Skeletal muscle cell (primary cell): ENCODE data around the gene EXT2.

Experiments
- DNase-seq: peaks from one replicate; pipeline ENCODE4 v3.0.0-alpha.2; 2010; ENCODE audit warnings: low read depth
- H3K4me3 ChIP-seq: 2 replicates; pipeline ENCODE4 v1.5.1; 2011; ENCODE audit warnings: low read depth, mild to moderate bottlenecking, control low read depth, low read length, moderate library complexity

The EXT2 gene

DNA sequence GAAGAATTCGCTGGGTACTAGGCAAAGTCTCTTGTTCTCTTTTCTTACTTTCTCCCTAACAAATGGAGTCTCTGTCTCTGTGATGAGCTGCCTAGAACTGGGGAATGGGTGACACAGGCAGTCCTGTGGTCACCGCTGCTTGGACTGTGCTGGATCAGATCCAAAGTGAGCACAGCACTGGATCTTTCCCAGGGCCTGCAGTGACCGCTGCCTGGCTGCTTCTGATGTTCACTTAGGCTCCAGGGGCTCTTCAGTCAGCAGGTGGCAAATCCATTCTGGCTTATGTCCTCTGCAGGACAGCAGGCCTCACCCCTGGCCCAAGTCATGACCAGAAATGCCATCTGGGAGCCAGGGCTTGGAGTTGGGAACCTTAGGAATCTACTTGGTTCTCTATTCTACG lies 61.5 kb downstream of the EXT2 start:
- DNase-seq = no peak
- no peak overlapping the region for H3K4me3 ChIP-seq

DNA sequence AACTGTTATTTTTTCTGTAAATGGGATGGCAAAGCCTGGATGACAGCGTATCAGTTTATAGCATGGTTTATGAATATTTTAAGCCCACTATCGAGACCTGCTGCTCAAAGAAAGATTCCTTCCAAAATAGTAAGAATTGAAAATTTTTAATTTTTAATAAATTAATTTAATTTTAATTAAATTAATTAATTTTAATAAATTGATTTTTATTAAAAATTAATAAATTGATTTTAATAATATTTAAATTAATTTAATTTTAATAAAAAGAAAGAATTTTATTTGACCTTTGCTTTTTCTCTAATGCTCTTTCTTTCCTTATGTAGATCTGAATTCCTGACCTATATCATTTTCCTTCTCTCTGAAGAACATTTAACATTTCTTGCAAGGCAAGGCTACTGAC lies 62.9 kb downstream of the EXT2 start:
- no peak for DNase-seq

DNA sequence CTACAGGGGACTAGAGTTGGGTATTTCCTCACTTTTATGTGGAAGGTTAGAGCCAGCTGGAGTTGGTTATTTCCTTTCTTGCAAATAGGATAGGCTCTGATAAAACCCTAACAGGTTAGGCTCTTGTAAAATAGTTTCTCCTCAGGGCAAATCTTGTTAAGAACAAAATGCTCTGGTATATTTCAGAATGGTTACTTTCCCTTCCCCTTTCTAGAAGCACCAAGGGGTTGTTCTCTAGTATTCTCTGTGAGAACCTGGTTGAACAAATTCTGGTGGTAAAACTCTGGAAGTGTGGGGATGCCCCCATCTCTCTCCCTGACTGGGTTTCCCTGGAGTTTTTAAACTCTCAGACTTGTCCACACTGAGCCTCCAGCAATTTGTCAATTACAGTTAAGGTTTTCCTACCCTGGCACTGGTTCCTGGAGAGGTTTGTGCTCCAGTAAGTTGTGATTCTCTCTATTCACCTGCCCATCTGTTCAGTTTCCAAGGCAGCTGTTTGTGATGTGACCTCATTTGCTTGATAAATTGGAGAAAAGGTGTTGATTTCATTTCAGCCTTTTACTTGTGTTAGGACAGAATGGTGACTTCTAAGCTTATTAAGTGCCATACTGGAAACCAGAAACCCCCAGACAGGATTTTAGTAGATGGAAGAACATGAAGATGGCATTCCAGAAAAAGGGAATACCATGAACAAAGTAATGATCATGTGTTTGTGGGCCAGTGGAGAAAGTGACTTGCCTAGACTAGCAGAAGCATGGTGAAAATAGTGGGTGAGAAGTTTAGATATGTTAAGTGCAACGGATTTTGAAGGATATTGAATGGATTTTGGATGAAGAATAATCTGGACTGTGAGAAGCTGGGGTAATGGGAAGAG lies 64.6 kb downstream of the EXT2 start:
- no peak overlapping the region for H3K4me3 ChIP-seq
- DNase-seq = no peak

More for the DNA sequence above, 62.9 kb downstream of the EXT2 start:
- H3K4me3 ChIP-seq = no peak overlapping the region

DNA sequence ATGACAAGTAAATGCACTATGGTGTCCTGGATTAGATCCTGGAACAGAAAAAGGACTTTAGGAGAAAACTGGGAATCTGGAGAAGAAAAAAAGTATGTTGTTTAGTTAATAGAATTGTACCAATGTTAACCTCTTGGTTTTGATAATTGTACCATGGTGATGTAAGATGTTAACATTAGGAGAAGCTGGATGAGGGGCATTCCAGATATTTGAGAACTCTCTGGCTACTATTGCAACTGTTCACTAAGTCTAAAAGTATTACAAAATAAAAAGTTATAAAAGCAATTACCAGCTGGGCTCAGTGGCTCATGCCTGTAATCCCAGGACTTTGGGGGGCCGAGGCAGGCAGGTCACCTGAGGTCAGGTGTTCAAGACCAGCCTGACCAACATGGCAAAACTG lies 66.5 kb downstream of the EXT2 start:
- no peak overlapping the region for H3K4me3 ChIP-seq
- DNase-seq = no peak

DNA sequence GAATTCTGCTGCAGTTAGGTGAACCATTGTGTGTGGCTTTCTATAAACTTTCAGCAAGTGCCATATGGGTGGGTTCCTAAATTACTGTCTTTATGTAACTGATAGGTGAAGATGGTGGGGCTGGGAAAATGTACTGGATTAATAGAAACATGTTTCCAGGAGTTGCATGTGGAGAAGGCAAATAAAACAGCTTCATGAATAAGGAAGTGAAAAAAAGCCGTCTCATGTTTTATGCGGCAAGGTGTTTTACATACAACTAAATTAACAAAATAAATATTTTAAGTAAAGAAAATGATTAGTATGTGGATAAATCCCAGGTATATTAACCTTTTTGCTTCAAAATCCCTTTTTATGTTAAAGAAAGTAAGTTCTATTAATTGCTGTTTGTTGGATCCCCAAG lies 67.2 kb downstream of the EXT2 start:
- no peak for DNase-seq
- H3K4me3 ChIP-seq = no peak overlapping the region

DNA sequence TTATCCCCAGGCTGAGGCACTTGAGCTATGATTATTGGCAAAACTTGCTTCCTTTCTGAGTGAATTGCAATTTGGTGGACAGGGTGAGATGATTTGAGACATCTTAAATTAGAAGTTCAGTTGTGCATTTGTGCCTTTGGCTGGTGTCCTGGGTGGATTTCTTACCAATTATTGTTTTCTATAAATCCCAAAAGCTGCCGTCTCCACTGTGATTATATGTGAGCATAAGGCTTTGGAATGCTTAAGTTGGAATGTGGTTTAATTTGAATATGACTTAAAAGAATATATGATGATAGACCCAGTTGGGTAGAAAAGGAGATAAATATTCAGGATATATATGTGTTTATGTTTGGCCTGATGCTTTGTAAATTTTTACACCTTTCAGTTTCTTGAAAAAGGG lies 70.0 kb downstream of the EXT2 start:
- no peak overlapping the region for H3K4me3 ChIP-seq
- DNase-seq = no peak

DNA sequence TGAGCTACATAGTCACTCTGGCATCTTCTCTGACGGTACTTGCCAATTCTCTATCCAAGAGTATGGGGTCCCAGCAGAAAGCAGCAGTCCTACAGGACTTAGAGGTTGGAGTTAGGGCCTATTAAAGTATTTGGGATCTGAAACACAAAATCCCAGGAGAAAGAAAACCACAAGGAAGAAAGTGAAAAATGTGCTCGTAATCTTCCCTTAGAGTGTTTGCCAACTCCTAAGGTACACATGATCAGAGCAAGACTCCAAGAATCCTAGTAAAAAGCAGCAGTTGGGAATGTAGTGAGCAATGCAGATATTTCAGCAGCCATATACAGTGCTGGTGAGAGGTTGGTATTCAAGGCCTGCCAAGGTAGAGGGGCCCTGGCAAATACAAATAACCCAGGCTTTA lies 71.6 kb downstream of the EXT2 start:
- DNase-seq = no peak
- no peak overlapping the region for H3K4me3 ChIP-seq

DNA sequence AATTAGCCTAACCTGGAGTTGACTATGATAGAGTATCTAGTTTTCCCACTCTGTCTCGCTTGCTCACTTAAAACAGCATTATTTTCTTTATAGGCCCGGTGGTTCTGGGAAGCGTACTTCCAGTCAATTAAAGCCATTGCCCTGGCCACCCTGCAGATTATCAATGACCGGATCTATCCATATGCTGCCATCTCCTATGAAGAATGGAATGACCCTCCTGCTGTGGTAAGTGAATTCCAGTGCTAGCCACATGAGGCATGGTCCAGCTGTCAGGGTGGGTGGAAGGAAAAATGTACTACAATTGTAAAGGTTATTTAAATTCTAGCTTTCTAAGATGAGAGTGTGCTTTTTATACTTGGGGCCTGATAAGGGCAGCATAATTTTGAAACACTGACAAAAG lies 76.0 kb downstream of the EXT2 start:
- no peak overlapping the region for H3K4me3 ChIP-seq
- no peak for DNase-seq

DNA sequence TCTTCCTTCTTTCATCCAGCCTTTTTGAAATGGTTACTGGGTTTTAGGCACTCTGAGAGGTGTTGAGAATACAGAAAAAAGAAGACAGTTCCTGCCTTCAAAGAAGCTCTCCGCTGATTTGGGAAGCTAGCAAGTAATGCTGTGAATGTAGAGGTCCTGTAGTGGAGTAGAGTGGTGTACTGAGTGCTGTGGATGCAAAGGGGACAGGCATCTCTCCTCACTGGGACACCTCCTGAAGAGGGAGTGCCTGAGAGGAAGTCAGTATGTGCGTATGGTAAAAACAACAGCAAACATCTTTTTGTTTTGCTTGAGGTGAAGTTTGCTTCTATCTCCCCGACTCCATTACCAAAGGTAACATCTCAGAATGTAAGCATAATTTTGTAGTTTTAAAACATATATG lies 77.5 kb downstream of the EXT2 start:
- H3K4me3 ChIP-seq = no peak overlapping the region

DNA sequence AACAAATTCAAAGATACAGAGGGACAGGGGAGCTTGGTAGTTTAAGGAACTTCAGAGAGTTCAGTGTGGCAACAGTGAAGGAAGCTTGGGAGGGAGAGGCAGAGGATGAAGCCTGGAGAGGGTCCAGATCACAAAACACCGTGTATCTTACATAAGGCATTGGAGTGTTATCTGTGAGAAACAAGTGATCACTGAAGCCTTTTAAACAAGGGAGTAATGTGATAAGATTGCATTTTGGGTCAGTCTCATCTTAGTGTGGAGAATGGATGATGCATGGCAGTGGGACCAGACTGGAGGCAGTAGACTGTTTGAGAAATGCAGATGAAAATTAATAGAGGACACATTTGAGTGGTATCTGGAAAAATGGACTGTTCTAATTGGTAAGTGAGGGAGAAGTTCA lies 79.4 kb downstream of the EXT2 start:
- no peak overlapping the region for H3K4me3 ChIP-seq
- DNase-seq = no peak

More for the DNA sequence above, 77.5 kb downstream of the EXT2 start:
- no peak for DNase-seq

DNA sequence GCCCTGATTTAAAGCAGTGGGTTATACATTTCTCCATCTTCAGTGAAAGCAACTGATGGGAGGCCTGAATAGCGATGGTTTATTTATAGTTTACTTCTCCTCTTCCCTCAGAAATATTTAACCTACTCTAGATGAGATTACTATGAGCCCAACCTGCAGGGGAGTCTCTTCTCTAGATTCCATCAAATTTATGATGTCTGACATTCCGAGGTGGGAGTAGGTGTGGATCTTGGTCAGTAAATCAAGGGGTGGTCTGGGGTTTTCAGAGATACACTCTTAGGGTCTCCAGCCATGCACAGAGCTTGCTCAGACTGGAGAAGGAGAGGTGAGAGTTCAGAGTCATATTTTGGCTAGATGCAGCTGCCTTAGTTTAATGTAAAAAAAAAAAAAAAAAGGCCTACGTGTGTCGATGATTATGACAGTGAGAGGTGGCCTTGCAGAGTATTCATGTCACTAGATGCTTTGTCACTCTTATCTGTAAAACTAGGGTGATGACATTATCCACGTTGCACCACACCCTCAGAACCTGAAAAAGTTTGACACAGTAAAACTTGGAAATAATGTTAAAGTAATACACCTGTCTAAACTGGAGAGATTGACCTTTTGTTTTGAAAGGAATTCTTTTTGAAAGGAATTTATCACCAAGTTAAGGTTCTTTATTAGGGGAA lies 81.2 kb downstream of the EXT2 start:
- no peak for DNase-seq
- no peak overlapping the region for H3K4me3 ChIP-seq

DNA sequence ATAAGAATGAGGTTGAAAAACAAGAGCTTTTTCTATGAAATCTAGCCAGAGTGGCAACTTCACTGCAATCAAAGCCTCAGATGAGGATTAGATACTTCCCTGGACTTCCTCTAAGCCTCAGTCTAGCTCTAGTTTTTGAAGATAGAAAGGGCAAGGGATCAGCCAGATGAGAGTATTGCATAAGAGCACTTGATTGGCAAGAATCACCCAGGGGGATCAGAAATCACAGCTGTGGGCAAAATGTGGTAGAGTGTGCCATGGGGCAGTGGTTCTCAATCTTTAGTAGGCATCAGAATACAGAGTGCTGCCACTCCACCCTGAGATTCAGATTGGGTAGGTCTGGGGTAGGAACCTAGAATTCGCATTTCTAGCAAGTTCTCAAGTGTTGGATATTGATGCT lies 82.4 kb downstream of the EXT2 start:
- no peak for DNase-seq
- no peak overlapping the region for H3K4me3 ChIP-seq

DNA sequence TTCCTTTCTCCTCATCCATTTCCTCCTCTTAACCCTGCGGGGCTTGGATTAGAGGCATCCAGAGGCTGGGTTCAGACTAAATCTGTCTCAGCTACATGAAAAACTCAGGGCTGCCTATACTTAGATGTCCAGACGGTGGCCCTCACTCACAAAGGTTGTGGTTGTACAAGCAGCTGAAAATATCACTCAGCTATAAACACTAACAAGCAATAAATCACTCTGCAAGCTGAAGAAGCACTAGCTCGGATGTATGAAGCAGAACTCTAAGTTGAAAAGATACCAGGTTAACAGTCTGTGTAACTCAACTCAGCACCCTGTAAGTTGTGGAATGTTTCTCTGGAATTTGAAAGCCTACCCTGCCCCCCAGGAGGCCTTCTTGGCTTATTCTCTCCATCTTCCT lies 82.9 kb downstream of the EXT2 start:
- DNase-seq = peak; percentile 41
- H3K4me3 ChIP-seq = no peak overlapping the region

DNA sequence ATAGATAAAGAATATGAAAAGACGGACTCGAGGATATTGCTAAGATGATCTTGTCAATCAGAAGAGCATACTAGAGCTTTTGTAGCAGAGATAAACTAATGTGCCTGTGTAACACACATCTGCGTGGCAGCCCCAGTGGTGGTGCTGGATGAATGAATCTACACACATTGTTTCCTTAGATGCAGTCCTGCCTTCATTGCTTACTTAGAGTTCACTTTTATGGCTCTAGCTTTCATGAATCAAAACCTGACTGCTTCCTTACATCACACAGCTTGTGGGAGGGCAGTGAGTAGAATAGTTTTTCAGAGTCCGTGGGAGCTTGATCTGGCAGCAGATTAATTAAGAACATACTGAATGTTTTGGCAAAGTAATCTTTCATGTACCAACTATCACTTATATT lies 83.7 kb downstream of the EXT2 start:
- H3K4me3 ChIP-seq = no peak overlapping the region
- no peak for DNase-seq

DNA sequence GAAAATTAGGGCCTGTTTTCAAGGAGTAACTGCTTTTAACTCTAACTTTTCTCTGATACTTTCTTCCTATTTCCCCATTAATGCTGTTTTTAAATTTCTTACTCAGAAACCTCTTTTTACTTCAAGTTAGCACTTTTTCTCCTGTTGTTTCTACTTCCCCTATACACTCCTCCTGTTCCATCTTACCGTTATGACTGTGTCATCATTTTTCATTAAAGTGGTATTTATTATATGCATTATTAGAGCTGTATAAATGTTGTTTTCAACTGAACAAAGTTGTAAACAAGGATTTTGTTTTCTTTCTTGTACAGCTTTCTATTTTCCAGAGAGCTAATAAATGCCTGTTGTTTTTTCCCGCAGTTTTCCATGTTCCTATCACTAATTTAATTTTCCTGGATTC lies 84.6 kb downstream of the EXT2 start:
- DNase-seq = no peak
- H3K4me3 ChIP-seq = no peak overlapping the region

DNA sequence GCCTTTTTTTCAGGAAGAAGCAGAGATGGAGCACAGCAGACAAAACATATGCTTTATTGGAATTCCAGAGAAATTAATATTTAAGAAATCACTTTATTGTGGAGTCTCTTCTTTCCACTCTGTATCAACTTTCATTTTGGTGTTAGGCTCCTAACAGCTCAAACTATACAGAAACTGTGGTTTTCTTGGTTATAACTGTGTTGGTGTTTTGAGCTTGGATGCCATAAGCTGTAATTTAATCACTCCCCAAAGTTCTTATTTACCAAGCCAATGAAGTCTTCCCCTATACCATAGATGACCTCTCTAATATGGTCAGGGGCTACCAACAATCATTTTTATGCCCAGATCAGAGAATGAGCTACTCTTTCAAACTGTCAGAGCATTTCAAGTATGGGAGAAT lies 90.0 kb downstream of the EXT2 start:
- DNase-seq = no peak
- no peak overlapping the region for H3K4me3 ChIP-seq

DNA sequence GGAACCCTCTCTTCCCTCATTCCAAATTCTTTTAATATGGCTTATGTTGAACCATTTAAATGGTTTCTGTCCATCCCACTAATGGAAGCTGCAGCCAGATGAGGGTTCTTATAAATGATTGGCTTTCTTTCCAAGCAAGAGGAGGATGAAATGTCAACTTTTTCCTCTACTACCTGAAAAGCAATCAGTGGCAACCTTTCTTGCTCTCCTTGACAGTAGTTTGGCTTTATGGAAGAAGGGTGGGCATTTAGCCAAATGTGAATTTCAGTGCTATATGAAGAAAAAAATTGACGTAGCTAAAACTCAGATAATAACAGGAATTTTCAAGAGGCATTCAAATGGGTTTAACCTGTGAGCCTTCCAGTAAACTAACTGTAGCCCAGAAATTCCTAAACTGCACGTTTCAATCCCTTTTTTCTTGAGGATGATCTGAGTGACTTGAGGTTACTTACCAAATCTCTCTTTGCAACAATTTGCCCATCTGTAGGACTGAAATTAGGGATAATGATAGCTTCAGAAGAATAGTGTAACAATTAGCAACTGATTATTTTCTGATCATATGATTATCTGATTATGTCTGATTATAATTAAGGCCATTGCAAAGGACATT lies 90.9 kb downstream of the EXT2 start:
- no peak for DNase-seq
- no peak overlapping the region for H3K4me3 ChIP-seq

DNA sequence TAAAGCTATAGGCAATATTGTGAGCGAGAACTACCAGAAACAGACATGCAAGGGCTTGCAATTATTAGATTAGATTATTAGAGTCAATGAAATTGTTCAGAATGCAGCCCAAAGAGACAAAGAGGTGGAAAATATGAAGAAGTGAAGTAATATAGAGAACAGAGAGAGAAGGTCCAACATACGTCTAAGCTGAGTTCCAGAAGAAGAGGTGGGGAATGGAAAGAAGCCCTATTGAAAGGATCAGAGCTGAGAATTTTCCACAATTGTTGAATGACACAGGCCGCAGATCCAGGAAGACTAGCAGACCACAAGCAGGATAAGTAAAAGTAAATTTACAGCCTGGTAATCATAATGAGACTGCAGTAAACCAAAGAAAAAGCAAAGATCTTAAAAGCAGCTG lies 93.2 kb downstream of the EXT2 start:
- no peak for DNase-seq
- no peak overlapping the region for H3K4me3 ChIP-seq

DNA sequence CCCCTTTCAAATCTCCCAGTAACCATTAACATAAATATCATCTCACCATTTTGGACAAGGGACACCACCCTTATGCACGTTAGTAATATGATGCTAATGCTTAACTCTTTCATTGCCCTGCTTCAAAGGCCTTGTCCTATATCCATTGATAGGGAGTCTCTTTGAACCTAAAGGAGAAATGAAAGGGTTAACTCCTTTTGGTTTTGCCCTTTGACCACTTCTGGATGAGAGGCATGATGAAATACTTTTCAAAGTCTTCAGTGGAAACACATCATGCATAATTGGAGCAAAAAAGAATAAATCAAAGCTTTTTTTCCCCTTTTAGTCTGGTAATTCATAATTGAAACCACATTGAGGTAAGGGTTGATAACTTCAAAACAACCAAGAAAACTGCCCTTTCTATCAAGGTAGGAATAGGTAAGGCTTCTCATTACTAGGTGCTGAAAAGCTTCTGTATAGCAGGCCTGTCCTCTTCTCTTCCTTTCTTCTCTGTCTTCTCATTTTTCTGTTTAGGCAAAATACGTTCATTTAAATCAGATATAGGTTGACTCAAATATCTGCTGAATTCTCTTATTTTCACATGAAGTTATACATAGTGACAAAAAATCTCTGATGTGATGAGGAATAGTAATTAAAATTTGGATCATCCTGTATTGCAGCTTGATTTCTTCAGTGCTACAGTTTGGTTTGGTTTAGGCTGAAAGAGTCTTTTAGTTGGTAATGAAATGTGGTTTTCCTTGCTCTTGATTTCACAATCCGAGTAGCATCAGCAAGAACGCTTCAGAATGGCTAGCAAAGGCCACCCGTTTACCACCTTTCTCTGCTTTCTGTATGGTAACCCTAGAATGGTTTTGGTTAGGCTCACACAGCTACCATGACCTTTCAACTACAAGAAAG lies 94.8 kb downstream of the EXT2 start:
- no peak for DNase-seq
- H3K4me3 ChIP-seq = no peak overlapping the region

DNA sequence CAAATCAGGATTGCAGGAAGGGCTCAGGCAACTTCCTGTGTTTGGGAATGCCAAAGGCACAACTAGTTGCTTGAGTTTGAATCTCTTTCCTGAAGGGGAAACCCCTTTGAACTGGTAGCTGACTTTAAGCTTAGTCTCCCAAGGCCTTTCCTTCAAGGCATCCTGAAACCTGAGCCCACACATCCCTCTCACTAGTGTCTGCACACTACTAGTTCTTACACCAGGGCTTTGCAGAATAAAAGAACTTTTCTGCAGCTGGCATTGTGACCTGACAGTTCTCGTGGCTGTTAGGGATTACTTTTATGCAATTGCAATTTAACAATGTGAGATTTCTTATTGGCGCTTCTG lies 95.4 kb downstream of the EXT2 start:
- no peak for DNase-seq
- no peak overlapping the region for H3K4me3 ChIP-seq
